WTC11 (cell line): ENCODE results near the gene OR51A2.

Experiments used
- NFYB ChIP-seq: sonication (generic); formaldehyde crosslinking; conservative IDR thresholded peaks from 2 replicates; pipeline ENCODE4 v1.8.0; 2022; ENCODE audit warnings: low read depth, missing genetic modification reagents
- NR3C1 ChIP-seq: sonication (generic); formaldehyde crosslinking; conservative IDR thresholded peaks from 2 replicates; pipeline ENCODE4 v1.8.1; 2023; ENCODE audit warnings: low read depth, mild to moderate bottlenecking, missing genetic modification reagents
- ZNF138 ChIP-seq: sonication (generic); formaldehyde crosslinking; conservative IDR thresholded peaks from 2 replicates; pipeline ENCODE4 v1.8.1; 2022; ENCODE audit warnings: mild to moderate bottlenecking, moderate library complexity, missing genetic modification reagents
- TF ChIP-seq, protein P1 (sequence below): fragments of 250-450 bp; sonication (Bioruptor Pico); IDR thresholded peaks from 2 replicates; pipeline ENCODE4 v1.9.0; 2021; ENCODE audit warnings: mild to moderate bottlenecking
- TF ChIP-seq, protein P2 (sequence below): sonication (generic); formaldehyde crosslinking; IDR thresholded peaks from 2 replicates; pipeline ENCODE4 v1.8.1; 2023; ENCODE audit warnings: mild to moderate bottlenecking, missing genetic modification reagents, moderate library complexity
- TF ChIP-seq, protein P3 (sequence below): fragments of 200-600 bp; IDR thresholded peaks from 2 replicates; pipeline ENCODE4 v1.8.0; 2022; ENCODE audit warnings: antibody characterized with exemption
- TF ChIP-seq, protein P4 (sequence below): fragments of 250-450 bp; sonication (Bioruptor Pico); IDR thresholded peaks from 2 replicates; pipeline ENCODE4 v1.9.0; 2021; ENCODE audit warnings: mild to moderate bottlenecking, borderline replicate concordance
- TF ChIP-seq, protein P5 (sequence below): sonication (generic); formaldehyde crosslinking; conservative IDR thresholded peaks from 2 replicates; pipeline ENCODE4 v1.8.1; 2023; ENCODE audit warnings: mild to moderate bottlenecking, low read depth, missing genetic modification reagents, moderate library complexity
- TF ChIP-seq, protein P6 (sequence below): sonication (generic); formaldehyde crosslinking; IDR thresholded peaks from 2 replicates; pipeline ENCODE4 v1.8.1; 2022; ENCODE audit warnings: low read depth, mild to moderate bottlenecking, moderate library complexity, missing genetic modification reagents, borderline replicate concordance
- TF ChIP-seq, protein P7 (sequence below): sonication (generic); formaldehyde crosslinking; conservative IDR thresholded peaks from 2 replicates; pipeline ENCODE4 v1.8.1; 2022; ENCODE audit warnings: mild to moderate bottlenecking, missing genetic modification reagents

DNA sequence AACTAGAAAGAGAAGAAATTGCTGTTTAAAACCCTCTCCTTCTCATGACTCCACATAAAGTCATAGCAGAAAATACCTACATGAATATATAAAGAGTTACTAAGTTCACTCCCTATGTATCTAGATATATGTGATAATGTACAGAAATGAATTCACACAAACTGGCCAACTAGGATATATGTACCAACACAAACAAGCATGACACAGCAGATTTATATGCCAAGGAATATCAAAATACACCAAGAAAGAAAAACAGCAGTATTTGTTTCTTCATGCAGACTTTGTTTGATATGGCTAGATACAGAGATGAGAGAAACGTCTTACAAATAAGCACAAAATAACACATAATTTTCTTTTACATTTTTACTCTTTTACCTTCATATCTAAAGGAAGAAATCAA, 33.2 kb downstream of the OR51A2 start:
- TF ChIP-seq, protein P1, sequence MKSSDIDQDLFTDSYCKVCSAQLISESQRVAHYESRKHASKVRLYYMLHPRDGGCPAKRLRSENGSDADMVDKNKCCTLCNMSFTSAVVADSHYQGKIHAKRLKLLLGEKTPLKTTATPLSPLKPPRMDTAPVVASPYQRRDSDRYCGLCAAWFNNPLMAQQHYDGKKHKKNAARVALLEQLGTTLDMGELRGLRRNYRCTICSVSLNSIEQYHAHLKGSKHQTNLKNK = no peak
- TF ChIP-seq NR3C1 (no peak), NFYB (no peak), ZNF138 (CRISPR knock-in tag) (no peak)
- TF ChIP-seq, protein P2, sequence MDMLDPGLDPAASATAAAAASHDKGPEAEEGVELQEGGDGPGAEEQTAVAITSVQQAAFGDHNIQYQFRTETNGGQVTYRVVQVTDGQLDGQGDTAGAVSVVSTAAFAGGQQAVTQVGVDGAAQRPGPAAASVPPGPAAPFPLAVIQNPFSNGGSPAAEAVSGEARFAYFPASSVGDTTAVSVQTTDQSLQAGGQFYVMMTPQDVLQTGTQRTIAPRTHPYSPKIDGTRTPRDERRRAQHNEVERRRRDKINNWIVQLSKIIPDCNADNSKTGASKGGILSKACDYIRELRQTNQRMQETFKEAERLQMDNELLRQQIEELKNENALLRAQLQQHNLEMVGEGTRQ = no peak
- TF ChIP-seq, protein P3, sequence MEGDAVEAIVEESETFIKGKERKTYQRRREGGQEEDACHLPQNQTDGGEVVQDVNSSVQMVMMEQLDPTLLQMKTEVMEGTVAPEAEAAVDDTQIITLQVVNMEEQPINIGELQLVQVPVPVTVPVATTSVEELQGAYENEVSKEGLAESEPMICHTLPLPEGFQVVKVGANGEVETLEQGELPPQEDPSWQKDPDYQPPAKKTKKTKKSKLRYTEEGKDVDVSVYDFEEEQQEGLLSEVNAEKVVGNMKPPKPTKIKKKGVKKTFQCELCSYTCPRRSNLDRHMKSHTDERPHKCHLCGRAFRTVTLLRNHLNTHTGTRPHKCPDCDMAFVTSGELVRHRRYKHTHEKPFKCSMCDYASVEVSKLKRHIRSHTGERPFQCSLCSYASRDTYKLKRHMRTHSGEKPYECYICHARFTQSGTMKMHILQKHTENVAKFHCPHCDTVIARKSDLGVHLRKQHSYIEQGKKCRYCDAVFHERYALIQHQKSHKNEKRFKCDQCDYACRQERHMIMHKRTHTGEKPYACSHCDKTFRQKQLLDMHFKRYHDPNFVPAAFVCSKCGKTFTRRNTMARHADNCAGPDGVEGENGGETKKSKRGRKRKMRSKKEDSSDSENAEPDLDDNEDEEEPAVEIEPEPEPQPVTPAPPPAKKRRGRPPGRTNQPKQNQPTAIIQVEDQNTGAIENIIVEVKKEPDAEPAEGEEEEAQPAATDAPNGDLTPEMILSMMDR = no peak
- TF ChIP-seq, protein P4, sequence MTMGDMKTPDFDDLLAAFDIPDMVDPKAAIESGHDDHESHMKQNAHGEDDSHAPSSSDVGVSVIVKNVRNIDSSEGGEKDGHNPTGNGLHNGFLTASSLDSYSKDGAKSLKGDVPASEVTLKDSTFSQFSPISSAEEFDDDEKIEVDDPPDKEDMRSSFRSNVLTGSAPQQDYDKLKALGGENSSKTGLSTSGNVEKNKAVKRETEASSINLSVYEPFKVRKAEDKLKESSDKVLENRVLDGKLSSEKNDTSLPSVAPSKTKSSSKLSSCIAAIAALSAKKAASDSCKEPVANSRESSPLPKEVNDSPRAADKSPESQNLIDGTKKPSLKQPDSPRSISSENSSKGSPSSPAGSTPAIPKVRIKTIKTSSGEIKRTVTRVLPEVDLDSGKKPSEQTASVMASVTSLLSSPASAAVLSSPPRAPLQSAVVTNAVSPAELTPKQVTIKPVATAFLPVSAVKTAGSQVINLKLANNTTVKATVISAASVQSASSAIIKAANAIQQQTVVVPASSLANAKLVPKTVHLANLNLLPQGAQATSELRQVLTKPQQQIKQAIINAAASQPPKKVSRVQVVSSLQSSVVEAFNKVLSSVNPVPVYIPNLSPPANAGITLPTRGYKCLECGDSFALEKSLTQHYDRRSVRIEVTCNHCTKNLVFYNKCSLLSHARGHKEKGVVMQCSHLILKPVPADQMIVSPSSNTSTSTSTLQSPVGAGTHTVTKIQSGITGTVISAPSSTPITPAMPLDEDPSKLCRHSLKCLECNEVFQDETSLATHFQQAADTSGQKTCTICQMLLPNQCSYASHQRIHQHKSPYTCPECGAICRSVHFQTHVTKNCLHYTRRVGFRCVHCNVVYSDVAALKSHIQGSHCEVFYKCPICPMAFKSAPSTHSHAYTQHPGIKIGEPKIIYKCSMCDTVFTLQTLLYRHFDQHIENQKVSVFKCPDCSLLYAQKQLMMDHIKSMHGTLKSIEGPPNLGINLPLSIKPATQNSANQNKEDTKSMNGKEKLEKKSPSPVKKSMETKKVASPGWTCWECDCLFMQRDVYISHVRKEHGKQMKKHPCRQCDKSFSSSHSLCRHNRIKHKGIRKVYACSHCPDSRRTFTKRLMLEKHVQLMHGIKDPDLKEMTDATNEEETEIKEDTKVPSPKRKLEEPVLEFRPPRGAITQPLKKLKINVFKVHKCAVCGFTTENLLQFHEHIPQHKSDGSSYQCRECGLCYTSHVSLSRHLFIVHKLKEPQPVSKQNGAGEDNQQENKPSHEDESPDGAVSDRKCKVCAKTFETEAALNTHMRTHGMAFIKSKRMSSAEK (CRISPR knock-in tag) = no peak
- TF ChIP-seq, protein P5, sequence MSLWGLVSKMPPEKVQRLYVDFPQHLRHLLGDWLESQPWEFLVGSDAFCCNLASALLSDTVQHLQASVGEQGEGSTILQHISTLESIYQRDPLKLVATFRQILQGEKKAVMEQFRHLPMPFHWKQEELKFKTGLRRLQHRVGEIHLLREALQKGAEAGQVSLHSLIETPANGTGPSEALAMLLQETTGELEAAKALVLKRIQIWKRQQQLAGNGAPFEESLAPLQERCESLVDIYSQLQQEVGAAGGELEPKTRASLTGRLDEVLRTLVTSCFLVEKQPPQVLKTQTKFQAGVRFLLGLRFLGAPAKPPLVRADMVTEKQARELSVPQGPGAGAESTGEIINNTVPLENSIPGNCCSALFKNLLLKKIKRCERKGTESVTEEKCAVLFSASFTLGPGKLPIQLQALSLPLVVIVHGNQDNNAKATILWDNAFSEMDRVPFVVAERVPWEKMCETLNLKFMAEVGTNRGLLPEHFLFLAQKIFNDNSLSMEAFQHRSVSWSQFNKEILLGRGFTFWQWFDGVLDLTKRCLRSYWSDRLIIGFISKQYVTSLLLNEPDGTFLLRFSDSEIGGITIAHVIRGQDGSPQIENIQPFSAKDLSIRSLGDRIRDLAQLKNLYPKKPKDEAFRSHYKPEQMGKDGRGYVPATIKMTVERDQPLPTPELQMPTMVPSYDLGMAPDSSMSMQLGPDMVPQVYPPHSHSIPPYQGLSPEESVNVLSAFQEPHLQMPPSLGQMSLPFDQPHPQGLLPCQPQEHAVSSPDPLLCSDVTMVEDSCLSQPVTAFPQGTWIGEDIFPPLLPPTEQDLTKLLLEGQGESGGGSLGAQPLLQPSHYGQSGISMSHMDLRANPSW (CRISPR knock-in tag) = no peak
- TF ChIP-seq, protein P6, sequence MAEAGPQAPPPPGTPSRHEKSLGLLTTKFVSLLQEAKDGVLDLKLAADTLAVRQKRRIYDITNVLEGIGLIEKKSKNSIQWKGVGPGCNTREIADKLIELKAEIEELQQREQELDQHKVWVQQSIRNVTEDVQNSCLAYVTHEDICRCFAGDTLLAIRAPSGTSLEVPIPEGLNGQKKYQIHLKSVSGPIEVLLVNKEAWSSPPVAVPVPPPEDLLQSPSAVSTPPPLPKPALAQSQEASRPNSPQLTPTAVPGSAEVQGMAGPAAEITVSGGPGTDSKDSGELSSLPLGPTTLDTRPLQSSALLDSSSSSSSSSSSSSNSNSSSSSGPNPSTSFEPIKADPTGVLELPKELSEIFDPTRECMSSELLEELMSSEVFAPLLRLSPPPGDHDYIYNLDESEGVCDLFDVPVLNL (CRISPR knock-in tag) = no peak
- TF ChIP-seq, protein P7, sequence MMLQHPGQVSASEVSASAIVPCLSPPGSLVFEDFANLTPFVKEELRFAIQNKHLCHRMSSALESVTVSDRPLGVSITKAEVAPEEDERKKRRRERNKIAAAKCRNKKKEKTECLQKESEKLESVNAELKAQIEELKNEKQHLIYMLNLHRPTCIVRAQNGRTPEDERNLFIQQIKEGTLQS (CRISPR knock-in tag) = no peak
